SKM-1 (cell line): ENCODE measurements around the gene EFS.
"Not testable (repeated sequence)": the region's sequence is repeated elsewhere in the genome, so short reads cannot be mapped to it uniquely, and the experiment has no call there.

ENCODE experiments used
- DNase-seq: peaks from one replicate; lab custom pipeline; 2025; ENCODE audit not compliant: unreplicated experiment; lab: John Stamatoyannopoulos, UW

Gene EFS, protein sequence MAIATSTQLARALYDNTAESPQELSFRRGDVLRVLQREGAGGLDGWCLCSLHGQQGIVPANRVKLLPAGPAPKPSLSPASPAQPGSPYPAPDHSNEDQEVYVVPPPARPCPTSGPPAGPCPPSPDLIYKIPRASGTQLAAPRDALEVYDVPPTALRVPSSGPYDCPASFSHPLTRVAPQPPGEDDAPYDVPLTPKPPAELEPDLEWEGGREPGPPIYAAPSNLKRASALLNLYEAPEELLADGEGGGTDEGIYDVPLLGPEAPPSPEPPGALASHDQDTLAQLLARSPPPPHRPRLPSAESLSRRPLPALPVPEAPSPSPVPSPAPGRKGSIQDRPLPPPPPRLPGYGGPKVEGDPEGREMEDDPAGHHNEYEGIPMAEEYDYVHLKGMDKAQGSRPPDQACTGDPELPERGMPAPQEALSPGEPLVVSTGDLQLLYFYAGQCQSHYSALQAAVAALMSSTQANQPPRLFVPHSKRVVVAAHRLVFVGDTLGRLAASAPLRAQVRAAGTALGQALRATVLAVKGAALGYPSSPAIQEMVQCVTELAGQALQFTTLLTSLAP

DNA sequence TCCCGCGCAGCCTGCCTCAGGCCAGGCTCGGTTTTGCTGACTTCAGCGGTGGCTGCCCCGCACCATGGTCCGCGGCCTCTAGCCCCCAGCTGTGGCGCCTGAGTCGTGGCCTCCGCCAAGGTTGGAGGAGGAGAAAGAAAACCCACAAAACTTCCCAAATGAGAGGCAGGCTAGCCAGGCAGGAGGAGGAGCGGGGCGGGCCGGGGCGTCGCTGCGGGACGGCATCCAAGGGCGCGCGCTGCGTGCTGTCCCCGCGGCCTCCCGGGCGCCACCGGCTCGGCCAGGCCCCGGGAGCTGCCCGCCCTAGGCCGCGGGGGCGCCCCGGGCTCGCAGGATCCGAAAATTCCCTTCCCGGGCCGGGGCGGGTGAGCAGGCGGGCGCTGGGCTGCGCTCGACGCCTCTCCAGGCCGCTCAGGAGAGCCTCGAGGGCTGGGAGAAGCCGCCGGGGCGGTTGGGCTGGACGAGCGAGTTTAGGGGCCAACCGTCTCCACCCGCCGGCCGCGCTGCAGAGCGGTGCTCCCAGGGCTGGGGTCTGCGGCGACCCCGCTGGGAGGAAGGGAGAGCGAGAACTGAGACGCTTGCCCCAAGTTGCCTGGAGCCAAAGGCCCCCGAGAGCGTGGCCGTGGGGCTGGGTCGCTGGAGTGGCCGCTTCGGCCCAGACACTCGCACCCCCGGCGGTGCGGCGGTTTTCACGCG is at the start of gene EFS:
Gene EFS, minus strand, starts transcription at position 137 of the 696 bp plus-strand sequence. CDS start 147 bp downstream, outside the sequence.
- DNase-seq, result no peak

DNA sequence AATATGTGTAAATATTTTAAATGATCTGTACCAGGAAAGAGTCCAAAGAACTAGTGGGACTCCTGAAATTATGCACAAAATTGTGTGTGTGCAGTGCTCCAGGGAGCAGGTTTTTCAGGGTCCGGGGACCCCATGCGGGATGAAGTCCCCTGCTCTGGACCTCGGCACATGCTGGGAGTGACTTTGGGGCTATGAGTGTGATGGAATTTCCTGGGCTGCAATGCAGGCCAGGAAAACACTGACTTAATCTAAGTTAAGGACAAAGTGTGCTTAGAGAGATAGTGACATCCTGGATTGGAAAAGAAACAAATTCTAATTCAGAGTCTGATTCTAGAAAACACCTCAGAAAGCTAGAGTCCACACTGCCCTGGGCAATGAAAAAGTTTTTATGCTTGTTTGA is 49.3 kb upstream of the EFS start:
- DNase-seq, result no peak

DNA sequence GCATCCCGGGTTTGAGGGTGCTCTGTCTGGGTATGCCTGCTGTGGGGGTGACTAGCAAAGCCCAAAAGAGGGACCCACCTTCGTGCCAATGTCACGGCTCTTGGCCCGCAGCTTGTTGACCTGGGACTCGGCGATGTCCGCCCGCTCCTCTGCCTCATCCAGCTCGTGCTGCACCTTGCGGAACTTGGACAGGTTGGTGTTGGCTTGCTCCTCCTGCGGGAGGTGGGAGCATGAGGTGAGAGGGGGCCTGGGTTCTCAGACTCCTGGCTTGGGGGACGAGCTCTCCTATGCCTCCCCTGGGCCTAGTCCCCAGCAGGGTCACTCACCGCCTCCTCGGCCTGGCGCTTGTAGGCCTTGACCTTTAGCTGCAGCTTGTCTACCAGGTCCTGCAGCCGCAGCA is 48.7 kb upstream of the EFS start:
- DNase-seq, result no peak

DNA sequence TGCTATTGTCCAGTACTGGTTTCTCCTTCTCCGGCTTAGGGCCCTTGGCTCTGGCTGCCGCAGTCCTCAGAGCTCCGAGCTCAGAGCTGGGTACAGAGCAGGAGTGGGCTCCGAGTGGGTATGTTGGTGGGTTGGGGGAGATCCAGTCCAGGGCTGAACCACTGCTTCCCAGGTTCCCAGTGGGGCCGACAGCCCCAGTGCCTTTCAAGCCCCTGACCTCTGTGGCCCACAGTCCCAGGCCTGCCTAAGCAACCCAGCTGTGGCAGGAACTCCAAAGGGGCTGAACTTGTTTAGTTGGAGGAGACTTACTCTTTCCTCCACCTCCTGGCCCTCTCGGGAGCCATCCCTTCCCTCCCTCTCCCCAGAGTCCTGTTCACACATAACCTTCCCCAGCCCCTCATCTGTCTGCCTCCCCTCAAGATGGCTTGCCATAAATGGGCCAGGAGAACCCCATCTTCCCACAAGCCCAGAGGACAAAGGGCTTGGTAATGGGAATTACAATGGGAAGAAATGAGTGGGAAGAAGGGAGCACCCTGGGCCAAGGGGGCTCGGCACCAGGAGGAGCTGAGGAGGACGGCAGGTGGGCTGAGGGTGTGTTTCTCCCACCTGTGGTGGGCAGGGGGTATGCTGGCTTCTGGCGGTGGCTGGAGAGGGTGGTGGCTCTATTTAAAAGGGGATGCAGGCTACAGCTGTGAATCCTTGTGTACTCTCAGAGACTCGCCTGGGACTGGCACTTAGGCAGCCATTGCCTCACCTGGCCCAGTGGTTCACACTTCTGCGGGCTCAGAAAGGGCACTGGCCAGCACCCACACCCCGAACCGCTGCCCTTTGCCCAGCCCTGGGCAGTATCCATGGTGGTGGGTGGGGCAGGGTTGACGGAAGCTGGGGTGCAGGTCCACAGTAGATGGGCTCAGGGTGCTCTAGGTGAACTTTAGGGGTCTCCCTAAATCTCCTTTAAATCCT is 46.9 kb upstream of the EFS start:
- no peak for DNase-seq

DNA sequence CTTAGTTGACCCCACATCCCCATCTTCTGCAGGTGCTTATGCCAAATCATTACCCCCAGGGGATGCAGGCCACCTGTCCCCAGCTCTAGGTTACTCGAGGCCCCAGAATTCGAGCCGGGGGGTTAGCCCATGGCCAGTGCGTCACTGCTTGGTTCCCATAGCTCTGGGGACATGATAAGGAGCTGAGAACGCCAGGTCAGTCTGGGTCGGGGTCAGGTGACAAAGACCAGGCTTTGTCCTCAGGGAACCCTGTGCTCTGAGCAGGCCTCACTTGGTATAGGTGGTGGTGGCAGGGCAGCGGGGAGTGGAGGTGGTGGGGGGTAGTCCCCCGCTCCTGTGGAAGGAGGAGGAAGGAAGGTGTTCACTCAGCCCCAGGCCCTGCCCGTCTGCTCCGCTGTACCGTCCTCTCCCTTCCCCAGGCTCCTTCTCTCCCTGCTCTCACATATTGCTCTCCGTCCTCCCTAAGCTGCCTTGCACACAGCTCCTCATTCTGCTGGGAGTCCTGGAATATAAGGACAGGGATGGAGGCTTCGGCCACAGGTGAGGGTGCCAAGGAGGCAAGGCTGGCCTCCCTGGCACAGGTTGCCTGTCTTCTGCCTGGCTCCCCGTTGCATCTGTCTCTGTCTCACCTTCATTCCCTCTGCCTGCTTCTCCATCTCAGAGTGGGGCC is 45.1 kb upstream of the EFS start:
- DNase-seq, result no peak

DNA sequence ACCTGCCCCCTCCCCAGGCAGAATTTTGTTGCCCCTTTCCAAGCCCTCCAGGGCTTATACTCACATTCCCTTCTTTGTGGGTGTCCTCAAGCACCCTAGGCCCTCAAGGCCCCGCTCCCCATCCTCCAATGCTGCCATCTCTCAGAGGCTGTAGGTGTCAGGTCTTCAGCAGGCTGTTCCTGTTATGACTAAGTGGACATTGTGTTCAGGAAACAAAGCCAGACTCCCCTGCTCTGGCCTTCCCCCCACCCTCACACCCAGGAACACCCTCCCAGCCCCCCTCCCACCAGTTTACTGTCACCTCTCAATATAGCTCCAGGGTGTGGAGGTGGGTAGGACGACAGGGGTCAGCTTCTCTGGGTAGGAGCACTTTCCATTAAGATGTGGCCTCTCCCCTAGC is 44.5 kb upstream of the EFS start:
- no peak for DNase-seq

DNA sequence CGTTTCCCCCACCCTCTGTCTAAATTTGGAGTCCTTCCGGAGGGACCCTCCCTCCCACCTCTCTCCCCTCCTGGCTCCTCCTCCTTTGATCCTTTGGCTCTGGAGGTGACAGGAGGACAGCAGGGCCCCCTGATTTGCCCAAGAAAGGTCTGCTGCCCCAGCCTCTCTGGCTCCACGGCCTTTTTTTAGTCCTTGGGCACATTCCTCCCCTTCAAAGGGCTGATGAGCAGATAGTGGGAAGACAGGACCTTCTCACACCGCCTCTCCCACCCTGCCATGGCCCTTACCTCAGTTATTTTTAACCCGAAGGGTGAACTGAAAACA is 43.3 kb upstream of the EFS start:
- DNase-seq, result no peak

DNA sequence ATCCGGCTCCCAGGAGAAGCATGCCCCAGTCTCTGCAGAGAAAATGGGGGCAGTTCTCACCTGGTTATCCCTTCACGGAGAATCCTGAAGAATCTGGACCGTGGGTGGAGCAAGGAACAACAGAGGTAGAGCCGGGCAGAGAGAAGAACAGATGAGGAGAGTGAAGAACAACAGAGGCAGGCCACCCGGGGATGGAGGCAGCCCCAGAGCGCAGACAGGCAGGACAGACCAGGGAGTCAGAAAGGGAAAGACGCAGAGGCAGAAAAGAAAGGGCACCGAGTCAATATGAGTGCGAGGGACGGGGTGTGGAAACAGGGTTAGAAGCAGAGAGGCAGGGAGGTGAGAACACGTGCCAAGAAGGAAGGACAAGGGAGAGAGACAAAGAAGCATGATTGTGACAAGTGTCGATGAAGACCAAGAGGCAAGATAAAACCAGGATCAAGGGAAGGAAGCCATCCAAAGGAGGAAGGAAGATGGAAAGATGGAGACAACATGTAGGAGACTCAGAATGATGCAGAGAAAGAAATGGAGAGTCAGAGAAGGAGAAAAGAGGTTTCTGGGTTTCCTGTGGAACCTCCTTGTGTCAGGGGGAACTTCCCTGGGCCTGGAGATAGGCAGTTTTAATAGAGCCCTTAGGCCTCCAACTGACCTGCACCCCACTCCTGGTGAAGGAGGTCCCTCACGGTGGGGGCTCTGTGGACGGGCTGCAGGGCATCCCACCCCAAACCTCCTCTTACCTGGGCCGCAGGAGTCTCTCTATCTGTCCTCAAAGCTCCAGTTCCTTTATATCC is 42.7 kb upstream of the EFS start, which contains the start of gene MYH6:
Gene MYH6, minus strand, starts transcription at position 758 of the 791 bp plus-strand sequence. CDS start 1,050 bp downstream, outside the sequence.
- no peak for DNase-seq

DNA sequence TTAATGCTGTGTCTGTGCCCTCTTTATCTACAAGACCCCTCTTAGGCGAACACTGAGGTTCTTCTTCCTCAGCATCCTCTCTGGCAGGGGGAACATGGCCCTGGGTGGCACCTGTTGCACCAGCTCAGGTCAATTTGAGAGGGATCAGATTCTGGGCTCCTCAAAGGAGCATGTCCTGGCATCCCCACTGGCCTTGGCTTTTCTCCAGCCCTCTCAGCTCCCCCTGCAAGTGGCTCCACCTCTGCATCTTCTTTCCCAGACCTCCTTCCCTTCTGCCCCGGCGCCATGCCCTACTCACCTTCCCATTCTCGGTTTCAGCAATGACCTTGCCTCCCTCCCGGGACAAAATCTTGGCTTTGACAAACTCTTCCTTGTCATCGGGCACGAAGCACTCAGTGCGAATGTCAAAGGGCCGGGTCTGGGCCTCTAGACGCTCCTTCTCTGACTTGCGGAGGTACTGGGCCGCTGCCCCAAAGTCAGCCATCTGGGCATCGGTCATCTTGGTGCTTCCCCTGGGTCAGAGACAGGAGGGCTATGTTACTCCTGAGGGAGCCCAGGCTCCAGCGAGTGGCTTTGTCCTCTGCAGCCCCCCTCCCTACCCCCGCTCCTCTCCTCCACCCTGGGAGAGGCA is 41.9 kb upstream of the EFS start:
- DNase-seq, result no peak

DNA sequence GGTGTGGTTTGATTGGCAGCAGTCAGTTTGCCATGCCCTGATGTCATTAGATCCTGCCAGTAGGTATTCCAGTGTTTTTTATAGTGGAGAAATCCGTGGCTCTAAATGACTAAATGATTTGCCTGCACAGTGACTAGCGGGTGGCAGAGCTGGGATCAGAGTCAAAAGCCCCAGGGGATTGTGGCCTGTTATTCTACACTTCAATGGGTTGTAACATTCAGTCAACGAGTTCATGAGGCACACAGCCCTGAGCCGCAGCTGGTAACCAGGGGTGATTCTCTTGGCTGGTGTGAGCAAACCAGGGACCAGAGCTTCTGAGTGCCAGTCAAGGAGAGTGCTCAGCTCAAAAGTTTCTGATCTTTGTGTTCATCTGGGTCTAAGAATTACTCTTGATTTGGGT is 41.3 kb upstream of the EFS start:
- DNase-seq, result no peak

DNA sequence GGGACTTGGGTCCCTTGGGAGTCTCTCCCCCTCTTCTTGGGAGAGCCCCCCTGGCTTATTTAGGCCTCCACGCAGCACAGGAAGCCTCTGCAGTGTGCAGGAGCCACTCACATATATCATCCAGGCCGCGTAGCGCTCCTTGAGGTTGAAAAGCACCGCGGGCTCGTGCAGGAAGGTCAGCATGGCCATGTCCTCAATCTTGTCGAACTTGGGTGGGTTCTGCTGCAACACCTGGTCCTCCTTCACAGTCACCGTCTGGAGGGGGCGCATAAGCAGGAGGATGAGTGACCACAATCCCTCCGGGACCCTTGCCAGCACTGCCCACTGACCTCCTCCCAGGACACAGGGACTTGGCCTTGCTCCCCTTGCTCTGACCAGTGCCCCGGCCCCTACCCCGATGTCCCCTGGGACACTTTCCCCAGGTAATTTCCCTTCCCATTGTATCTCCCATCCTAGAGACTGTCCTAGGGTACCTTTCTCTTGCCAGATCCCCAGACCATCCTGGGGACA is 40.6 kb upstream of the EFS start:
- DNase-seq, result no peak

DNA sequence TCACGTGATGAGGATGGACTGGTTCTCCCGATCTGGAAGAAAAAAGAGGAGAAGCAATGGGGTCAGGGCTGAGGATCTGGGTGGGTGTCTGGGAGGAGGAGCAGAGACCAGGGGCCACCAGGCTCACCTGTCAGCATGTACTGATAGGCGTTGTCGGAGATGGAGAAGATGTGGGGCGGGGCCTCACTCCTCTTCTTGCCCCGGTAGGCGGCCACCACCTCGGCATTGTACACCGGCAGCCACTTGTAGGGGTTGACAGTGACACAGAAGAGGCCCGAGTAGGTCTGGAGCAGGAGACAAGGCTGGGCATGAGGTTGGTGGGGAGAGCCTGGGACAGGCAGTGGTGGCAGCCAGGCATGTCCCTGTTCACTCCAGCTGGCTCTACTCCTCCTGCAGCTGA is 40.1 kb upstream of the EFS start:
- DNase-seq, result no peak

DNA sequence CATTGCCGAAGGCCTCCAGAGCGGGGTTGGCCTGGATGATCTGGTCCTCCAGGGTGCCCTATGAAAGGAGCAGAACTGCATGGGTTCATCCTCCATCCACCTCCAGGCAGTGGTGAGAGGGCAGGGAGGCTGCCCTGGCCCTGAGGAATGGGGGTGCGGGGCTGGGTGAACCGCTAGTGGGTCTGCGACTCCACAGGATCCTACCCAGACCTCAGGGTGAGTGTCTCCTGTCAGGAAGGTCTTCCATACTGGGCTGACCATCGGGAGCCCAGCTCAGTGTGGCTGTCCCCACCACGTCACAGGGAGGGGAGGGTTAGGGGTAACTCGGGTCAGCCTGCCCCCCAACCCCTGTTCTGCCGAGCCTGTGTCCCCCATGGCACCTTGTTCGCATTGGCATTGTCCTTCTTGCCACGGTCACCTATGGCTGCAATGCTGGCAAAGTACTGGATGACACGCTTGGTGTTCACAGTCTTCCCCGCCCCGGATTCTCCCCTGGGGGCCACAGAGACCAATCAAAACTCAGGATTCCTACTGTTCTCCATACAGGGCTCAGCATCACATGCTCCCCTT is 39.4 kb upstream of the EFS start:
- no peak for DNase-seq

DNA sequence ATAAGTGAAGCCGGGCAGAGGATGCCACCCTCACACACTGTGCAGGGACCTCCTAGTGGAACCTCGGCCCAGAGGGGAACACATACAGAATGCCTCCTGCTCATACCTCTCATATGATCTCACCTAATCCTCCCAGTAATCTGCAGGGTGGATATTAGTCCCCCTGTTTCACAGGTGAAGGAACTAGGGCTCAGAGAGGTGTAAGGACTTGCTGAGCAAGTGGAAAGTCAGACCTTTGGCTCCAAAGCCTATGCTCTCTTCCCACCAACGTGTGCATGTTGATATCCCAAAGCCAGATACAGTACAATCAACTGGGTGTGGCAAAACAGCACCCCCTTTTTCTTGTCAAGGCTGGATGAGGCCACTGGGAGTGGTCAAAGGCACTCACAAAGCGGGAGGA is 38.9 kb upstream of the EFS start:
- DNase-seq, result no peak

DNA sequence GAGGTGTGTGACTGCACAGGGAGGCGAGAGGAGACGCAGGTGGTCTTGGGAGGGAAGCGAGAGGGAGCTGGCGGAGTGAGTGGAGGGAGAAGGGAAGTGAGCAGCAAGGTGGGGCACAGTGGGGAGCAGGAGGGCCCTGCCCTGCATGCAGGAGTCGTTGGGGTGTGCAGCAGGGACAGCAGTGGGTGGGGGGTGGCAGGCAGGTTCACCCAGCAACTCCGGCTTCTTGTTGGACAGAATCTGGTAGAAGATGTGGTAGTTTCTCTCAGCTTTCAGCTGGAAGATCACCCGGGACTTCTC is 38.1 kb upstream of the EFS start:
- no peak for DNase-seq

DNA sequence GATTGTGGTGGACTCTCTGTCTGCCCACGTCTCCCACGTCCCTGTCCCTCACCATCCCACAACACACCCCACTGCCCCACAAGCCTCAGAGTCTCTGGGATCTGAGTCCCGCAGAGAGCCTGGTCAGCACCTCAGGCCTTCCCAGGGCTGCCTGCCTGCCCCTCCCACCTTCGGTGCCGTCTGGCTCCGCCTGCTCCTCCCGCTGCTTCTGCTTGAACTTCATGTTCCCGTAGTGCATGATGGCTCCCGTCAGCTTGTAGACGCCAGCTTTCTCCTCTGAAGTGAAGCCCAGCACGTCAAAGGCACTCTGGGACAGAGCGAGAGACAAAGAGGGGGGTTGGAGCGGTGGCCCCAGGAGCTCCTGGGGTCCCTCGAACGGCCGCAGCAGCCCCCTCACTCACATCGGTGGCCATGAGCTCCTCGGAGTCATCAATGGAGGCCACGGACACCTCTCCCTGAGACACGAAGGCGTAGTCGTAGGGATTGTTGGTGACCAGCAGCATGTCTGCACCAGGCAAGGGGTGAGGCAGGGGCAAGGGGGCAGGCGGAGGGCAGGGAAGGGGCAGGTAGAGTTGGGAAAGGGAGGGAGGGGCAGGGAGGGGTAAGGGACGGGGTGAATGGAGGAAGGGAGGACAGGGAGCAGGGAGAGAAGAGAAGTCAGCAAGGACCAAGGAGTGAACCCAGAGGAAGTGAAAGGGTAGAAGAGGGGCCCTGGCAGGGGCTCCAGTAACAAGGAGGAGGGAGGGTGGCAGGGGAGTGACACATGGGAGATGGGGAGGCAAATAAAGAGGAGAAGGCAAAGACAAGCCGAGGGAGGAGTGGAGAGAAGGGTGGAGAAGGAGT is 37.5 kb upstream of the EFS start:
- DNase-seq, result no peak

DNA sequence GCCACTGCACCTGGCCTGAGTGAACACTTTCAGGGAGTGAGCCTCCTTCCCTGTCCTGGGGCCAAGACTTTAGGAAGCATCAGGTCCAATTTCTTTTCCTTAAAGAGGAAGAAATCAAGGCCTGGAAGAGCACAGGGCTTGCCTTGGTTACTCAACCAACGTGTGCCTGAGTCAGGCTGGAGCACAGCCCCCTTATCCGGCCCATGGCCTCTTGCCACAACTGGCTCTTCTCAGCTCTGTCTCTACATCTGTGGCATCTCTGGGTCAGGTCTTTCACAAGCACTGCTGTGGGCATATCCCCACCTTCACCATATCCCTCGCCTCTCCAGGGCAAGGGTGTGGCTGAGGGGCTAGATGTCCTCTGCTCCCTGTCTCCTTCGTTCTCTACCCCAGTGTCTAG is 36.3 kb upstream of the EFS start:
- DNase-seq, result no peak

DNA sequence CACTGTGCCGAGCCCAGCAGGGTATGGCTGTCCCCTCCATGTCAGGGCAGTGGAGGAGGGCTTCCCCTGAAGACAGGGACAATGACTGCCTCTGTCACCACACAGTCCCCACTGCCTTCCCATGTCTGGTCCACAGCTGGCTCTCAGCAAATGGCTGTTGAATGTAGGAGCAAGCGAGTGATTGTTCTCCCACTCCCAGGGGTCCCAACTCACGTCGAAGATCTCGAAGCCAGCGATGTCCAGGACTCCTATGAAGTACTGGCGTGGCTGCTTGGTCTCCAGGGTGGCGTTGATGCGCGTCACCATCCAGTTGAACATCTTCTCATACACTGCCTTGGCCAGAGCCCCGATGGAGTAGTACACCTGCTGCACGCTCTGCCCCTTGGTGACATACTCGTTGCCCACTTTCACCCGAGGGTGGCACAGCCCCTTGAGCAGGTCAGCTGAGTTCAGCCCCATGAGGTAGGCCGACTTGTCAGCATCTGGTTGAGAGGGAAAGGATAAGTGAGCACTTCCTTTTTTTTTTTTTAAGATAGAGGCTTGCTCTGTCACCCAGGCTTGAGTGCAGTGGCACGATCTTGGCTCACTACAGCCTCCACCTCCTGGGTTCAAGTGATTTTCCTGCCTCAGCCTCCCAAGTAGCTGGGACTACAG is 35.7 kb upstream of the EFS start:
- not testable (repeated sequence) for DNase-seq
